Glutamatergic neuron (in vitro differentiated cells): Measurements from ENCODE around the gene ANAPC1. TPM values are rescaled to one million over a fixed set of nuclear protein-coding genes. Genes with fewer than 3 reads are reported as not detected.
A peak's percentile ranks its signal among the peaks of the same experiment; 100 is the strongest.
"Not testable (repeated sequence)": the region's sequence is repeated elsewhere in the genome, so short reads cannot be mapped to it uniquely, and the experiment has no call there.

Experiments used
- DNase-seq: peaks from one replicate; pipeline ENCODE4 v3.0.0; 2022
- H3K27ac Mint-ChIP-seq: one replicate; pipeline ENCODE4 v1.8.0; 2020; ENCODE audit warnings: mild to moderate bottlenecking, mixed read lengths, inconsistent platforms; ENCODE audit not compliant: unreplicated experiment
- H3K27me3 Mint-ChIP-seq: one replicate; pipeline ENCODE4 v1.8.0; 2020; ENCODE audit warnings: mild to moderate bottlenecking, moderate library complexity, mixed read lengths, inconsistent platforms; ENCODE audit not compliant: unreplicated experiment
- H3K36me3 Mint-ChIP-seq: one replicate; pipeline ENCODE4 v1.8.0; 2020; ENCODE audit warnings: mild to moderate bottlenecking, mixed read lengths, inconsistent platforms; ENCODE audit not compliant: unreplicated experiment
- H3K4me1 Mint-ChIP-seq: one replicate; pipeline ENCODE4 v1.8.0; 2020; ENCODE audit warnings: mild to moderate bottlenecking, low read depth, mixed read lengths, inconsistent platforms; ENCODE audit not compliant: unreplicated experiment
- H3K4me3 Mint-ChIP-seq: one replicate; pipeline ENCODE4 v1.8.0; 2020; ENCODE audit warnings: mild to moderate bottlenecking, mixed read lengths, inconsistent platforms; ENCODE audit not compliant: unreplicated experiment
- H3K9me3 Mint-ChIP-seq: one replicate; pipeline ENCODE4 v1.8.0; 2020; ENCODE audit warnings: mild to moderate bottlenecking, moderate library complexity, mixed read lengths, inconsistent platforms; ENCODE audit not compliant: unreplicated experiment
- CTCF ChIP-seq: fragments of 200-600 bp; sonication (generic); IDR thresholded peaks from one replicate; pipeline ENCODE4 v1.5.0; 2021; ENCODE audit not compliant: partially characterized antibody, unreplicated experiment
- total RNA-seq: library from RNA; stranded (reverse); fragmentation: NEBNext Ultra II Directional; extraction: Animal tissue kit (Norgen Biotek cat#: 25700); gene quantifications from one replicate; pipeline ENCODE4 v1.2.1, GENCODE V29; 2021; ENCODE audit not compliant: unreplicated experiment

ANAPC1 gene
- total RNA-seq, 1 donor from 2014 or later: 33.4 TPM

- not testable (repeated sequence) for H3K4me3 Mint-ChIP-seq, H3K4me1 Mint-ChIP-seq, H3K27ac Mint-ChIP-seq, H3K27me3 Mint-ChIP-seq, H3K9me3 Mint-ChIP-seq, DNase-seq, H3K36me3 Mint-ChIP-seq
Measured at GRCh38 chr2:111781443-111782094, 102.4 kb downstream of the ANAPC1 start.

- H3K4me1 Mint-ChIP-seq, H3K27ac Mint-ChIP-seq, DNase-seq, H3K27me3 Mint-ChIP-seq, H3K36me3 Mint-ChIP-seq, H3K9me3 Mint-ChIP-seq, H3K4me3 Mint-ChIP-seq: not testable (repeated sequence)
Measured at GRCh38 chr2:111777155-111777554, 106.8 kb downstream of the ANAPC1 start.

GRCh38 chr2:111776296-111776695, 107.7 kb downstream of the ANAPC1 start:
- not testable (repeated sequence) for H3K9me3 Mint-ChIP-seq, H3K4me1 Mint-ChIP-seq, DNase-seq, H3K4me3 Mint-ChIP-seq, H3K36me3 Mint-ChIP-seq, H3K27me3 Mint-ChIP-seq, H3K27ac Mint-ChIP-seq

- not testable (repeated sequence) for H3K9me3 Mint-ChIP-seq, H3K4me1 Mint-ChIP-seq, H3K27ac Mint-ChIP-seq
Measured at GRCh38 chr2:111772180-111772579, 111.8 kb downstream of the ANAPC1 start.

GRCh38 chr2:111770916-111771658, 112.9 kb downstream of the ANAPC1 start:
- not testable (repeated sequence) for H3K4me1 Mint-ChIP-seq, H3K27me3 Mint-ChIP-seq, H3K4me3 Mint-ChIP-seq, H3K27ac Mint-ChIP-seq, H3K36me3 Mint-ChIP-seq, H3K9me3 Mint-ChIP-seq, DNase-seq

More at GRCh38 chr2:111772180-111772579, 111.8 kb downstream of the ANAPC1 start:
- not testable (repeated sequence) for H3K4me3 Mint-ChIP-seq, DNase-seq, H3K27me3 Mint-ChIP-seq, H3K36me3 Mint-ChIP-seq
- TF ChIP-seq CTCF: peak; percentile 11

GRCh38 chr2:111768266-111769190, 115.5 kb downstream of the ANAPC1 start:
- H3K9me3 Mint-ChIP-seq, H3K4me1 Mint-ChIP-seq, H3K36me3 Mint-ChIP-seq, H3K27me3 Mint-ChIP-seq, H3K27ac Mint-ChIP-seq, H3K4me3 Mint-ChIP-seq, DNase-seq: not testable (repeated sequence)

- not testable (repeated sequence) for H3K4me1 Mint-ChIP-seq, H3K9me3 Mint-ChIP-seq, H3K36me3 Mint-ChIP-seq, DNase-seq, H3K27ac Mint-ChIP-seq, H3K27me3 Mint-ChIP-seq, H3K4me3 Mint-ChIP-seq
Measured at GRCh38 chr2:111767087-111767486, 116.9 kb downstream of the ANAPC1 start.

- not testable (repeated sequence) for H3K36me3 Mint-ChIP-seq, H3K4me3 Mint-ChIP-seq, H3K9me3 Mint-ChIP-seq, H3K27me3 Mint-ChIP-seq, H3K27ac Mint-ChIP-seq, DNase-seq, H3K4me1 Mint-ChIP-seq
Measured at GRCh38 chr2:111766295-111766694, 117.7 kb downstream of the ANAPC1 start.

- not testable (repeated sequence) for H3K4me3 Mint-ChIP-seq, H3K9me3 Mint-ChIP-seq, H3K27me3 Mint-ChIP-seq, H3K36me3 Mint-ChIP-seq, DNase-seq, H3K27ac Mint-ChIP-seq, H3K4me1 Mint-ChIP-seq
Measured at GRCh38 chr2:111764151-111764550, 119.8 kb downstream of the ANAPC1 start.

- H3K36me3 Mint-ChIP-seq, H3K9me3 Mint-ChIP-seq, H3K4me1 Mint-ChIP-seq, DNase-seq, H3K27me3 Mint-ChIP-seq, H3K4me3 Mint-ChIP-seq, H3K27ac Mint-ChIP-seq: not testable (repeated sequence)
Measured at GRCh38 chr2:111760697-111761284, 123.2 kb downstream of the ANAPC1 start.

GRCh38 chr2:111752533-111752932, 131.5 kb downstream of the ANAPC1 start:
- not testable (repeated sequence) for H3K27me3 Mint-ChIP-seq, H3K4me3 Mint-ChIP-seq, H3K36me3 Mint-ChIP-seq, H3K4me1 Mint-ChIP-seq, H3K27ac Mint-ChIP-seq, DNase-seq, H3K9me3 Mint-ChIP-seq
